ENCODE data around the gene HDAC2.

HDAC2 gene

DNA sequence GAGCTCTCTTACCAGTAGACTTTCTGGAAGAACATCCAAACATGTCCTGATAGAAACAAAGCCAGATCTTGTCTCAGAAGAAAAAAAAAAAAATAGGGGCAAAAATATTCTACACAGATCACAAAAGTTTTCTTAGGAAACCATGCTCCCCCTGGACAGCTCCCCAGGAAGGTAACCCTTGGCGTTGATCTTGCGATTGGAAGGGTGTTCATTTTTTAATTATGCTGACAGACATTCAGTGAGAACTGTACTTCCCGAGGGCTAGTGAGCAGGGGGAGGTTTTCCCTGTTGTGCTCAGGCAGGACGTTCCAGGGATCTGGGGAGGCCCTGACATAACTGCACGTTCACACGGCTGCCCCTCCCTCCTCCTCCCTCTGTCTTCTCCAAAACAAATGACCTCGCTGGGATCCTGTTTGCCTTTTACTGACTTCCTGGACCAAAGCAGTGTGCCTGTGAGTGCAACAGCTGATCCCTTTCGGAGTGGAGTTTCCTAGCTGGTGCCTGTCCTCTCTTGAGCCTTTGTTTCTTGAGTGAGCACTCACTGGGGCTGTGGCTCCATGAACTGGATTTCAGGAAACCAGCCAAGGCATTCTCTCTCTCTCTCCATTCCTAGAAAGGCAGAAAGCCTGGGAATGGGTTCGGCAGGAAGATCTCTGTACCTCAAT is 67.2 kb downstream of the HDAC2 start:
- no peaks in the 10 kb centered on the region for H4K20me1 ChIP-seq (ENCODE audit: insufficient read depth, low read length)
- no peak for ATAC-seq (ENCODE audit: insufficient read depth, low read depth)
- H2AFZ ChIP-seq (ENCODE audit: low read depth, low read length) = no peak overlapping the region
- no peaks in the 10 kb centered on the region for H3K27me3 ChIP-seq (ENCODE audit: insufficient read depth, low read length, poor library complexity)
- no peak for DNase-seq
- H3K9me3 ChIP-seq (ENCODE audit: insufficient read depth, low read length, severe bottlenecking) = no peaks in the 10 kb centered on the region
- H3K4me2 ChIP-seq (ENCODE audit: insufficient read depth, low read length) = no peak overlapping the region
- TF ChIP-seq CTCF (IDR thresholded peaks at IDR 0.05; ENCODE audit: borderline replicate concordance, extremely low read depth, low read length, poor library complexity, severe bottlenecking) (no peak), EZH2 (IDR thresholded peaks at IDR 0.05; ENCODE audit: borderline replicate concordance, low read depth, low read length, severe bottlenecking) (no peak)
- H3K36me3 ChIP-seq (ENCODE audit: insufficient read depth, low read length) = no peaks in the 10 kb centered on the region
- H3K9ac ChIP-seq (ENCODE audit: low read depth, low read length) = no peak overlapping the region
- H3K79me2 ChIP-seq (ENCODE audit: insufficient read depth, low read length) = no peaks in the 10 kb centered on the region
- H3K27ac ChIP-seq (ENCODE audit: low read length) = no peak overlapping the region
- H3K4me3 ChIP-seq (ENCODE audit: low read depth in 1 of 2, low read length in 2 of 2) = no peak overlapping the region
- H3K4me1 ChIP-seq (ENCODE audit: insufficient read depth, low read length) = no peaks in the 10 kb centered on the region

DNA sequence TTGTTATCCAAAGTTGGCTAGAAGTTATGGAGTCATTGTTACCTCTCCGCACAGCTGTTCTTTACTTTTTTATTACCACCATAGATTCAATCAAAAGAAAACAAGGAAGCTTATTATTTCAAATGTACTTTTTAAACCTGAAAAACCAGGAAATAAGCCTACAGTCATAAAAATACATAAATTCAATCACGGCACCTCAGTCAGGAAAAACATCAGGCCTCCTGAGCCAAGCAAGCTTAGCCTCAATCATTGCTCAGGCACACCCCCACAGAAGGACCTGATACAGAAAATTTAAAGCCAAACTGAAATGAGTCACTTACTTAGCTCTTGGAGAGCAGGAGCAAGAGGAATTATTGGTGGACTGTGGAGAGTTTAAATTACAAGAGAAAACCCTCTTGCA is 69.5 kb downstream of the HDAC2 start:
- Histone ChIP-seq H3K9ac (ENCODE audit: low read depth, low read length) (no peak overlapping the region), H3K27ac (ENCODE audit: low read length) (no peak overlapping the region), H3K4me1 (ENCODE audit: insufficient read depth, low read length) (no peaks in the 10 kb centered on the region), H3K4me3 (ENCODE audit: low read depth in 1 of 2, low read length in 2 of 2) (no peak overlapping the region), H3K9me3 (ENCODE audit: insufficient read depth, low read length, severe bottlenecking) (no peaks in the 10 kb centered on the region), H2AFZ (ENCODE audit: low read depth, low read length) (no peak overlapping the region), H4K20me1 (ENCODE audit: insufficient read depth, low read length) (no peaks in the 10 kb centered on the region), H3K79me2 (ENCODE audit: insufficient read depth, low read length) (no peaks in the 10 kb centered on the region), H3K27me3 (ENCODE audit: insufficient read depth, low read length, poor library complexity) (no peaks in the 10 kb centered on the region), H3K36me3 (ENCODE audit: insufficient read depth, low read length) (no peaks in the 10 kb centered on the region), H3K4me2 (ENCODE audit: insufficient read depth, low read length) (no peak overlapping the region)
- DNase-seq (no peak), ATAC-seq (ENCODE audit: insufficient read depth, low read depth) (no peak)
- no peak for TF ChIP-seq CTCF (IDR thresholded peaks at IDR 0.05; ENCODE audit: borderline replicate concordance, extremely low read depth, low read length, poor library complexity, severe bottlenecking)
- no peak for TF ChIP-seq EZH2 (IDR thresholded peaks at IDR 0.05; ENCODE audit: borderline replicate concordance, low read depth, low read length, severe bottlenecking)

- Histone ChIP-seq H3K4me2 (ENCODE audit: insufficient read depth, low read length) (no peak overlapping the region), H3K36me3 (ENCODE audit: insufficient read depth, low read length) (no peaks in the 10 kb centered on the region), H4K20me1 (ENCODE audit: insufficient read depth, low read length) (no peaks in the 10 kb centered on the region), H3K4me1 (ENCODE audit: insufficient read depth, low read length) (no peaks in the 10 kb centered on the region), H3K9me3 (ENCODE audit: insufficient read depth, low read length, severe bottlenecking) (no peaks in the 10 kb centered on the region), H2AFZ (ENCODE audit: low read depth, low read length) (no peak overlapping the region), H3K27me3 (ENCODE audit: insufficient read depth, low read length, poor library complexity) (no peaks in the 10 kb centered on the region), H3K9ac (ENCODE audit: low read depth, low read length) (no peak overlapping the region), H3K27ac (ENCODE audit: low read length) (no peak overlapping the region), H3K4me3 (ENCODE audit: low read depth in 1 of 2, low read length in 2 of 2) (no peak overlapping the region), H3K79me2 (ENCODE audit: insufficient read depth, low read length) (no peaks in the 10 kb centered on the region)
- ATAC-seq (ENCODE audit: insufficient read depth, low read depth) (no peak; the same call in 2 of the 3 replicates), DNase-seq (no peak)
- TF ChIP-seq CTCF (IDR thresholded peaks at IDR 0.05; ENCODE audit: borderline replicate concordance, extremely low read depth, low read length, poor library complexity, severe bottlenecking) = no peak
Measured at GRCh38 chr6:113894712-113895674, 76.0 kb downstream of the HDAC2 start.

Measured in DND-41 (cell line).